NCI-H2107 (cell line): ENCODE data around the gene WSCD2.

Source experiments
- DNase-seq: peaks from one replicate; lab custom pipeline; 2025; lab: John Stamatoyannopoulos, UW

WSCD2 gene

DNA sequence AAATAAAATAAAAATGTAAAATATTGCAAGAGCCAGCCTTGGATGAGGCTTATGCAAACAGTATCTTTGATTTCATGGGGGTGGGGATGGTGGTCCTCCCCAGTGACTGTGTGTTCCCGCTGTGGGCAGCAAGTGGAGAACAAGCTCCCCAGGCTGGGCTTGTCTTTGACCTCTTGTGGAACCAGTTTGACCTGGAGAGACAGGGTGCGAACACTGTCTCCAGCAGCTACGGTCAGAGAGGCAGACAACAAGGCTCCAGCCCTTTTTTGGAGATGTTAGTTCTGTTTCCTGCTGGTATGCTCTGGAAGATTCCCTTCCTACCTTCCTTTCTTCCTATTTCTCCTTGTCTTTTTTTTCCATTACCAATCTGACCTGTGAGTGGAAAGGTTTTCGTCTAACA is 21.8 kb upstream of the WSCD2 start:
- DNase-seq = no peak

DNA sequence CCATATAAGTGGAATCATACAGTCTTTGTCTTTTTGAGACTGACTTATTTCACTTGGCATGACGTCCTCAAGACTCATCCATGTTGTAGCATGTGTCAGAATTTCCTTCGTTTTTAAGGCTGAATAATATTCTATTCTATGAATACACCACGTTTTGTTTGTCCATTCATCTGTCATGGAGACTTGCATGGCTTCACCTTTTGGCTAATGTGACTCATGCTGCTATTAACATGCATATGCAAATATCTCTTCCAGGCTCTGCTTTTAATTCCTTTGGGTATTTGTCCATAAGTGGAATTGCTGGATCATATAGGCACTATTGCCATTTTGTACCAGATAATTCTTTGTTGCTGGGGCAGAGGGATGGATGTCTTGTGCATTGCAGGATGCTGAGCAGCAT is 19.6 kb upstream of the WSCD2 start:
- no peak for DNase-seq

DNA sequence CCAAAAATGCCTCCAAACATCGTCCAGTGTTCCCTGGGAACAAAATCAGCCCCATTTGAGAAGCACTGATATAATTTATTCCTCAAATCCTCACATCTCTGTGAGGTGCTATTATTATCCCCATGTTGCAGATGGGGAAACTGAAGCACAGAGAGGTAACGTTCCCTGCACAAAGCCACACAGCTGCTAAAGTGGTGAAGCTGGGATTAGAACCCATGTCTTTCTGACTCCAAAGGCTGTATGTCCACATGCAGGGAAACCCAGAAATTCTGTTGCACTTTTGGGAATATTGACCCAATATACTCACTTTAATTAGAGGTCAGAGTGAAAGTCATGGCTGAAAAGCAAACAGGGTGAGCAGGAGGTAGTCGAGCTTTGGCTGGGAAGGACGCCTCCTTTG is 19.1 kb upstream of the WSCD2 start:
- DNase-seq = no peak

DNA sequence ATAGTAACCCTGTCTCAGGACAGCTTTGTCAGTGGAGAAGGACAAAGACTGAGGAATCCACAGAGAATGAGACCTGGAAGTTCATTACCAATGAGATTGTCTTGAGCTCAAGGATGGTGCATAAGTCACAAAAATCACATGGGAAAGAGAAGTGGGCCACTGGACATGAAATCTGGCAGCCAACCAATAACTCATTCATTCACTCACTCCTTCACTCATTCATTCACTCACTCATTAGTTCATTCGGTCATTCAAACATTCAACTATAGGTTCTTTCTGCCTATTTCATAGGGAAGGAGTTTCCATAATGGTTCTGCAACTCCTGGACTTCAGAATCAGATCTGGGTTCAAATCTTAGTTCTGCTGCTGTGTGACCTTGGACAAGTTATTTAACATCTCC is 18.2 kb upstream of the WSCD2 start:
- no peak for DNase-seq

DNA sequence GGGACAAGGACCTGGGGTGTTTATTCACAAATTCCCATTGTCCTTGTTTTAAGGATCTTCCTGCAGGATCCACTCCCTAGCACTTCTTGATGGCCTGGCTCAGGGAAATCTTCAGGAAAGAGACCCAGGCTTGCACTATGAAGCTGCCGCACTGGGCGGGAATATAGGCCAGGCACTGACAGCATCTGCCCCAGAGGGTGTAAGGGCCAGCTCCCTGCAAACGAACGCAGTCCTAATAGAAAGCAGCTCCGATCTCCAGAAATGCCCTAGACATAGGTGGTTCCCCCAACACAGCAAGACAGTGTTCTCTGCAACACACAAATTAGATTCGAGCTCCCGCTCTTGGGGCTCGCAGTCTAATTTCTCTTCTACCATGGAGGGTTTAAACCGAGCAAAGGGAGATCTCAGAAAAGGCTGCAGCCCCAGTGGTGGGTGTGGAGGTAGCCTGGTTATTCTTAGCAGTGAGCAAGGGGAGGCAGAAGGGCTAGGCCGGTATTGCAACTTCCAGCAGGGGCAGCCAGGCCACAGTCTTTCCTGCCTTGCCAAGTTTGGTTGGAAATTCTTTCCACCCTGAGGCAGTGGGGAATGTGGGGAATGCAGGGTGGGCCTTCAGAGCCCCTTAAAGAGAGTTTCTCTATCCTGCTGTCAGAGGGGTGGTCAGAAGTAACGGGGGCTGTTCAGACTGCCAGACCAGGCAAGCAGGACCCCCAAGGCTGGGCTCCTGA is 16.1 kb upstream of the WSCD2 start:
- no peak for DNase-seq

DNA sequence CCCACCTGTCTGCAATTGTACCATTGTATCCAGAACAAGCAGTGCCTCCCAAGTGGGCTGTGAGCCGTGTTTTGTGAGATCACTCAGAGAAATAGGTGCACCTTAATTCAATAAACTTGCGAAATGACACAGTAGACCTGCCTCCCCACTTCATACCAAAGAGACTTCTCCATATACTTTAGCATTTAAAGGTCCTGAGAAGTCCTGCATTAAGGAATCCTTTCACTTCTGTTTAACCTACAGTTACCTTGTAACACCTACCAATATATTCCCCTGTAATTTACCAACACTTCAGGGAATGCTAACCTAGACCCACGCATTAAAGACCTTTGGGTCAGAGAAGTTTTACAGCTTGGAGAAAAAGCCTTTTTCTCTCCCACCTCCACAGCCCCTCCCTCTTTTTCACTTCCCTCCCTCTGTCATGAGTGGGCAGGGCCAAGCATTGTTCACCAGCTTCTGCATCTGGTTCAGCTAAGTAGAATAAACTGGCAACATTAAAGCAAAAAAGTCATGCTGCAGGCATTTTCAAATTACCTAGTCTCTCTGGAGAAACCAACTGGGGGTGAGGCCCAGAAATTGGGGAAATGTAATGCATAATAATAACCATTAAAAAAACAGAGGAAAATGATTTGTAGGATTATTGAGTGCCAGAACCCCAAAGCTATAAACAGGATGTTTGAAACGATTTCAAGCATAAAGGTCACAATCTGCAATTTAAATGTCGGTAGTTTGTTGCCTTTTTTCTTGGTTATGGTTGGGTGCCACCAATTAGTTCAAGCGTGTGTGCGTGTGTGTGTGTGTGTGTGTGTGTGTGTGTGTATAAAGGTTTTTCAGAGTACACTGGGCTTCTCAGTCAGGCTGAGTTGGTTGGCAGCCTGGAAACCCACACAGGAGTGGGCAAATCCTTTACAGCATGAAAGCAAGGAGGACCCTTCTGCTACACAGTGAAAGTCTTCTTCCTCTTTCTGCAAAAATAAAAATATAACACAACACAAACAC is 13.7 kb upstream of the WSCD2 start:
- DNase-seq = no peak

DNA sequence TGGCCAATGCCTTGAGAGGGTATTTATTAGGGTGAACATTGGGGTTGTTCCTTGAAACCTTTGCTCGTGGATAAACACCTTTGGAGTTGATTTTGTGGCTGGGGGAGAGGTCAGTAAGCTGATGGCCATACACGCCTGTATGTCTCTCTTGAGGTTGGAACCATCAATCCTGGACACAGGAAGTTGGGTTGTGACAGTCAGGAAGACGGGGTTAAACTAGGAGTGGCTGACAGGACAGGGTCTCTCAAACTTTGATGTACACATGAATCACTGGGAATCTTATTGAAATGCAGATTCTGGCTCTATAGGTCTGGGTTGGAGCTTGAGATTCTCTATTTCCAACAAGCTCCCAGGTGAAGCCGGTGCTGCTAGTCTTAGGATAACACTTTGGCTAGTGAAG is 12.8 kb upstream of the WSCD2 start:
- no peak for DNase-seq

DNA sequence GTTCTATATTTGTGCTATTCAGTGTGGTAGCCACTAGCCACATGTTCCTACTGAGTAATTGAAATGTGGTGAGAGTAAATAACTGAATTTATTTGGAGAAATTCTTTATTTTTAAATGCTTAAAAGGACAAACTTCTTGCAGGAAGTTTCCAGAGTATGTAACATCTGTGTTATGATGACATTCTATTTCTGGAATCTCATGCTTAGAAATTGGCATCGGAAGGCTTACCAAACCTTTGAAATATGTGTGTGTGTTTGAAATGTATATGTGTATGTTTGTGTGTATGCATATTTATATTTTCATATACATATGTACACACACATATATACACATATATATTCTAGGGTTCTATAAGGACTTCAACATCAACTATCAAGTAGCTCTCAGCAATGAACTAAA is 12.4 kb upstream of the WSCD2 start:
- no peak for DNase-seq

DNA sequence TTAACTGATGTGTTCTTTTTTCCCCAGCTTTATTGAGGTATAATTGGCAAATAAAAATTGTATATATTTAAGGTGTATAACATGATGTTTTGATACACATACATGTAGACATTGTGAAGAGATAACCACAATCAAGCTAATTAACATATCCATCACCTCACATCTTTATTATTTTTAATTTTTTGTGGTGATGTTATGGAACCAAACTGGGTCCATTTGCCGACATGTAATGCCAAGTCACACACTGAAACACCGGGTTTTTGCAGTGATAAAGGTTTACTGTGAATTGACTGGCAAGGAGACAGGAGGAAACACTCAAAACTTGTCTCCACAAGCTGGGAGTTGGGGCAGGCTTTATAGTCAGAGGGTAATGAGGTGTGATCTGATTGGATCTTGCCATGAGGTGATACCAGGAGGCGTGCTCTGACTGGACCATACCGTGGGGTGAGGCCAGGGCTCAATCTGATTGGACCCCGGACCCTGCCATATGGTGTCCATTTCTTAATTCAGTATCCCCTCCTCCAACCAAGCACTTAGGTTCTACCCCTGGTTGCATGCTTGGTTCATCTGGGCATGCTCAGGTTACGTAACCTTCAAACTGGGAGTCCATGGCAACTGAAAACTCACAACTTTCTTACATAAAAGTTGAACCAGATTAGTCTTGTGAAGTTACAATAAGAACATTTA is 11.8 kb upstream of the WSCD2 start:
- DNase-seq = no peak

DNA sequence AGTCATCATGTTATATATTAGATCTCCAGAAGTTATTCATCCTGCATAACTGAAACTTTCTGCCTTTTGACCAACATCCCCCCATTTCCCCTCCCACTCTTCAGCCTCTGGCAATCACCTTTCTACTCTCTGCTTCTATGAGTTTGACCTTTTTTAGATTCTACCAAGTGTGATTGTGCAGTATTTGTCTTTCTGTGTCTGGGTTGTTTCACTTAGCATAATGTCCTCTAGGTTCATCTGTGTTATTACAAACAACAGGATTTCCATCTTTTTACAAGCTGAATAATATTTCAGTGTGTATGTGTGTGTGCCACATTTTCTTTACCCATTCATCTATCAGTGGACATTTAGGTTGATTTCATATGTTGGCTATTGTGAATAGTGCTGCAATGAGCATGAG is 11.2 kb upstream of the WSCD2 start:
- no peak for DNase-seq

DNA sequence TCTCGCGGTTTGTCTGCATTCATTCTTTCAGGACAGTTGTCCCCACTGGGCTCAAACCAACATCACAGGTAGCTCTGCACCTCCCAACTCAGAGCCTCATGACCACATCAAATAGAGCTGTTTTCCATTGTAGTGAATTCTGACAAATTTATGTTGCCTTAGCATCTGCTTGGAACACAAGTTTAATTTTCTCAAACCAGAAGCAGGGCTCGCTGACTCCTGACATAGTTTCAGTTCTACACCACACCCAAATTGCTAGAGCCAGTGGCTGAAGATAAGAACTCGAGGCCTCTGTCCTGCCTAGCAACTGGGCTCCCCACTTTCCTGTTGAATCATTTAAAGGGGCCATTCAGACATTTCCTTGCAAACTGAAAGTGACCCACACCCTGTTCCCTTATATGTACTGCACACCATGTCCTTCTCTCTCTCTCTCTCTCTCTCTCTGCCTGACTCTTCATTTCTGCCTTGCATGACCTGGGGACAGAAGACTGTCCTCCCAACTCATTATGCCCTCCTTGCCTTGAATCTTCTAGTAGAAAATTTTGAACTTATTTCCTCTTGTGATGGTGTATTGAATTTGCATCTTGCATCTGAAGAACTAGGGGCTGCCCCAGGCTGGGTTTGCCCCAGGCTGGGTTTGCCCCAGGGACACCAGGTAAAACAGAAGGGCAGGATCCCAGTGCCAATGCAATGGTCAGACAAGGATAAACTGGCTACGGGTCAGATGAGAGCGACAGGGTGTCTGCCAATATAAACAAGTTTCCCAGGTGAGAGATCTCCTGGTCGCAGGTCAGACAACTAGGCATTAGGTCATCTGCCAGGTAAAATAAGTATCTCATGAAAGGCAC is 9.7 kb upstream of the WSCD2 start:
- no peak for DNase-seq

DNA sequence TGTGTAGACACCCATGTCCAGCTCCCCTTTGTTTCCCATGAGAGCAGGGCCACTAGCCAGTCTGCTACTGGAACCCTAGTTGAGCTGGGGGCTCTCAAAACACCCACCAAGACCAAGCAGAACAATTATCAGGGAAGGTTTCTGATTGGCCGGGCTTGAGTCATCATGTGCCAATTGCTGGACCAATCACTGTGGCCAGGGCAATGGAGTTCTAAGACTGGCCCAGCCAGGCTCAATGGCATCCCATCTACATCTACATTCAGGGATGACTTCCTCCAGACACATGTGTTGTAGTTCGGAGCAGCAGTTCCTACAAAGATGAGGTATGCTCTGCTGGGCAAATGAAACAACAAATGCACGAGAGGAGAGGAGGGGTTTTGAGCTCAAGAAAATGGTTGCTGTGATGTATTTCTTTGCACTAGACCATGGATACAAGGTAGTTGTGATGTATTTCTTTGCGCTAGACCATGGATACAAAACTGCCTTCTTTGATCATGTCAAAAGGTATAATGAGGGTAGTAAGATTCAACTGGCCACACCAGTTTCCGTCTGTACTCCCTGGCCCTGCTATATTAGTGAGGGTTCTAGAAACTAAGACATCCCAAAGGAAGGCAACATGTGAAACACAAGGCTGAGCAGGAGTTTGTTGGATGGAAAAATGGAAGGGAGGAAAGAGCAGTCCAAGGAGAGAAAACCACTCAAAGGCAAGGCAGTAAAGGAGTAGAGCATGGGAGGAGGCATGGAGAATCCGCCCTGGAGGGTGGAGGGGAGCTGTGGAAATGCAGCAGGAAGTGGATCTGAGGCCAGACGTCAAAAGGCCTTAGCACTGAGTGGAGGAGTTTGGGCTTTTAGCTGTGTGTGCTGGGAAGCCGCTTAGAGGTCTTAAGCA is 8.9 kb upstream of the WSCD2 start:
- no peak for DNase-seq

DNA sequence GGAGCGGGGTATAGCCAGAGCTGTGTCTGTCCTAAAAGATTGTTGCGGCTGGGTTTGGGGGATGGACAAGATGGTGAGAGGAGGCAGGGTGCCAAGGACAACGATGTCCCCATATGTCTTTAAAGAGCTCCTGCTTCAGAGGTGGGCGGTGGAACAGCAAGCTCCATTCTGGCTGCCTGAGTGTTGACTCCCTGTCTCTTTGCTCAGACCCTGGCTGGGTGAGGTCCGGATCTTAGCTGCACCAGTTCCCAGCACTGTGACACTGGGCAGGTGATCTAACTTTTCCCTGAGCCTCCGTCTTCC is 8.3 kb upstream of the WSCD2 start:
- no peak for DNase-seq

DNA sequence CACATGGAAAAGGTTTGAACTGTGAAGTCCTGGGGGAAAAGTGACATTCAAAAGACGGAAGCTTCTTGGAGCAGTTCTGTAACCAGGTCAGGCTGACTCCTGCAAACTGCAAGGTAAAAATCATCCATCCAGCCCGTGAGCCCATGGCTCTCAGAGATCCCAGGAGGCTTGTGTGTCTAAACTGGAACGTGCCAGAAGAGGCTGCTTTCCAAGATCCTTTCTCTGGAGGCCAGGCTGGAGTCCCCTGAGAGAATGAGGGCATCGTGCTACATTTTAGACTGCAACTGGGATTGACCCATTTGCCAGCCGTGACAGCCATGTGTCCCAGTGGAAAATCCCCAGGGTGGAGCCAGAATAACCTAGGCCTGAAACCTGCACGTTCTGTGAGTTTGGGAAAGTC is 7.8 kb upstream of the WSCD2 start:
- no peak for DNase-seq

DNA sequence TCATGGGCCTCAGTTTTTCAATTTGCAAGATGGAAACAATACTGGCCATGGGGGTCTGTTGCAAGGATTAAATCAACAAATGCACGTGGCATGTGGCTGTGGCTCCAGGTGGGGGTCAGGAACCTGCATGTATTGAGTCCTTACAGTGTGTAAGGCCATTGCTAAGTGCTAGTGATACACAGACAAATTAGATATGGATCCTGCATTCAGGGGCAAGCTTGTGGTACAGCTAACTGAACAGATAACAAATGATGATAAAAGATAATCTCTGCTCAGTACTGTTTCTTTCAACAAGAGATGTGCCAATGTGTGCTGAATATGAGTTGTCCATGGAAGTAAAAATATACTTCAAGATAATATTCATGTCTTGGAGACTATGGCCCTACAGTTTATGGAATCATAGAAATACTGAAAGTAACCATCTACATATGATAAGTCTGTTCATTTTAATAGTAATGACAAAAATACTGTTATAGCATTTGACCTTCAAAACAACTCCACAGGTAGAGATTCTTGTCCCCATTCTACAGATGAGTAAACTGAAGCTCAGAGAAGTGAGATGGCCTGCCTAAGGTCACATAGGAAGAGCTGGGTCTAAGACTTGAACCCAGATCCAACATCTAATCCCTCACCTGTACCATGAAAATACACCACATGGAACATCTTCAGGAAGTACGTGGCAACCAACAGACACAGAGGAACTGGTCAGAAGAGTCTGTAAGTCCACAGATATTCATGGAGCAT is 7.2 kb upstream of the WSCD2 start:
- DNase-seq = no peak

DNA sequence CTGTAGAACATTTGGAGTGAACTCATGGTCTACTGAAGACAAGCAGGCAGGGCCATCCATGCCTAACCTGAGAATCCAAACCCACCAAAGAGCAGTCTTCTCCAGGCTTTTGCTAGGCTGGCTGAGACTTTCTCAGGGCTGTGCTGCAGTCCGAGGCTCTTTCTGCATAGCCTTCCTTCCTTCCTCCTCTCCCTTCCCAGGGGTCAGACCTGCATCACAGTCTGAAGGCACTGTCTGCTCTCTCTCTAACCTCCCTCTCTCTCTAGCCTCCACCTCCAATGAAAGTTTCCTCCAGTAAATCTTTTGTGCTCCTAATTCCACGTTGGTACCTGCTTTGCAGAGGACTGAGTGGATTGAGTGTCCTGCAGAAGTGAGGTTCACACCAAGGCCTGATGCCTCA is 6.4 kb upstream of the WSCD2 start:
- DNase-seq = no peak

DNA sequence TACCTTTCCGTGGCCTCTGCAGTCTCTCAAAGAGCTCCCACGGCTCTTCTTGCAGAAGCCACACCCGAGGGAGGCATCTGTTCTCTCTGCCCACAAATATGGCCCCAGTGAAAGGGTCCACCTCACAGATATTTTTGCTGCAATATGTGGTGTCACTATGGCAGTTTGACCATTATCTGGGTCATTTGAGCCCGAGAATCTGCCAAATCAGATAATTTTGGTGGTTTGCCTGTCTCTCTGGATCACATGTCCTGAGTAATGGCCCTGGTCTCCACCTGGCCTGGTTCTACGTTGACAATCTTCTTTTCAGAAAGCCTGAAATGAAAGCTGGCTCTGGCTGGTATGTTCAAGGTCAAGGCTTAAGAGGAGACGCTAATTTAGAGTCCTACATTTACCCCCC is 5.7 kb upstream of the WSCD2 start:
- no peak for DNase-seq

DNA sequence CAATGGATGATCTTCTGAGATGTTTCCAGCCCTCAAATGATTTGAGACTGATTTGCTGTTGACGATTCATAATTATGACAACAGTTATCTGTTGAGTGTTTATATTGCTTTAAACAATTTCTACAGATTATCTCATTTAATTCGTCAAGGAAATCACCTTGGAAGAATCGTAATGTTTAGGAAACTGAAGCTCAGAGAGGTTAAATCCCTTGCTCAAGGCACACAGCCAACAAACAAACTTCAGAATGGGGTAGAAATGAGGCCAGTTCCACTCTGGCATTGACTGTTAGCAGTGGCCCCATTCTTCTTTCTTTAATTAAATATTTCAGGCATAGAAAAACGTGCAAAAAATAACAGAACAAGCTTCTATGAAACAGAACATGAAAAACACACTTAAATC is 4.0 kb upstream of the WSCD2 start:
- DNase-seq = no peak

DNA sequence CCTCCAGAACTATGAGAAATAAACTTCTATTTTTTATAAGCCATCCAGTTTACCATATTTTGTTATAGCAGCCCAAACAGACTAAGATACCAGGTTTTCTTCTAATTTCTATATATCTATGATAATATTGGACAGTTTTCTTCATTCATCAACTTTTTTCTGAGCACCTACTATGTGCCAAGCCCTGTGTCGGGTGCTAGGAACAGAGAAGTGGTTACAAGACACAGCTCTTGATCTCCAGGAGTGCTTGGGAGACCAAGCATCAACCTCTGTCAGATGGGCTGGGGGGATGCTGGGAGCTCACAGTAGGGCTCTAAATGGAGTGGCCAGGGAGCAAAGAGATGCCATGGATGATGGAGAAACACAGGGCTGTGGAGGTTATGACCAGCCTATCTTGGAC is 2.9 kb upstream of the WSCD2 start:
- DNase-seq = no peak

DNA sequence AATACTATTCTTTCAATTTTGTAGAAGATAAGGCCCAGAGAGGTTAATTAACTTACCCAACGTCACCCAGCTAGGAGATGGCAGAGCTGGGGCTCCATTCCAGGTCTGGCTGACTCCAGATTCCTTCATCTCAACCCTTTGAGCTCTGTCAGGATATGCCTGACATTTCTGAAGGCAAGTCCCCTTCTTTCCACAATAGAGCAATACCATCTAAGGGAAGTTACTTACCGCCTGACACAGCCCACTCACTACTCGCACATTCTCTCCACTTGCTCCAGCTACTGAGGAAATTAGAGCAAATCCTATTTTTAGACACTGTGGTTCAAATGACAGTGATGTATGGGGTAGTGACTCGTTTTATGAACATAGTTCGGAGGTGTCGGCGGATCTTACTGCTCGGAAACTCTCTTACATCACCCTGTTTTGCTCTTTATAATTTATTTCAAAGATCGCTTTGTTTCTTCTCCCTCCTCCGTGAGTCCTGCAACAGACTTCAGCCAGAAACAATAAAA is 2.0 kb upstream of the WSCD2 start:
- DNase-seq = no peak
